K562 (cell line): ENCODE measurements around the gene UBTD1. TPM values are rescaled to one million over a fixed set of nuclear protein-coding genes. Genes with fewer than 3 reads are reported as not detected.

Experiments used
- polyA plus RNA-seq, 8 experiments: library from polyadenylated mRNA; depleted of rRNA in 4 of 8; stranded (reverse) in 5 of 8; unstranded in 3 of 8; fragments of >200 nt; fragmentation: Nextera tagmentation in 2 of 8; fragmentation: Illumina TruSeq in 1 of 8; extraction: Ambion mirVana in 2 of 8; extraction: Trizol in 1 of 8; gene quantifications; 2 replicates each; pipeline versions ENCODE4 v1.2.1 to v1.2.3, GENCODE V29; 2011 to 2014; ENCODE audit warnings: inconsistent platforms in 1 of 8, missing spikeins in 1 of 8
- total RNA-seq, 7 experiments: library from RNA; depleted of rRNA in 6 of 7; stranded (reverse); fragments of >200 nt in 6 of 7; fragmentation: Illumina TruSeq in 2 of 7; extraction: Trizol in 2 of 7; gene quantifications; 2 replicates each; pipeline versions ENCODE4 v1.2.1 to v1.2.3, GENCODE V29; 2011 to 2021; ENCODE audit warnings: low replicate concordance in 1 of 7
- TF ChIP-seq, protein P1 (sequence below): fragments of 450-650 bp; IDR thresholded peaks from 2 replicates; pipeline ENCODE4 v1.6.1; 2016; ENCODE audit warnings: mild to moderate bottlenecking, moderate library complexity
- TF ChIP-seq, protein P2 (sequence below): sonication (generic); formaldehyde crosslinking; IDR thresholded peaks from 2 replicates; pipeline ENCODE4 v1.5.0; 2020; ENCODE audit warnings: missing genetic modification reagents

UBTD1 gene
- total and polyA plus RNA-seq, 9 of the 15 experiments (the other 6 are each of a cell fraction or from before 2014, with no cell fraction given) = 0.08 to 1.6 (median 0.81) TPM; not detected in 1

DNA sequence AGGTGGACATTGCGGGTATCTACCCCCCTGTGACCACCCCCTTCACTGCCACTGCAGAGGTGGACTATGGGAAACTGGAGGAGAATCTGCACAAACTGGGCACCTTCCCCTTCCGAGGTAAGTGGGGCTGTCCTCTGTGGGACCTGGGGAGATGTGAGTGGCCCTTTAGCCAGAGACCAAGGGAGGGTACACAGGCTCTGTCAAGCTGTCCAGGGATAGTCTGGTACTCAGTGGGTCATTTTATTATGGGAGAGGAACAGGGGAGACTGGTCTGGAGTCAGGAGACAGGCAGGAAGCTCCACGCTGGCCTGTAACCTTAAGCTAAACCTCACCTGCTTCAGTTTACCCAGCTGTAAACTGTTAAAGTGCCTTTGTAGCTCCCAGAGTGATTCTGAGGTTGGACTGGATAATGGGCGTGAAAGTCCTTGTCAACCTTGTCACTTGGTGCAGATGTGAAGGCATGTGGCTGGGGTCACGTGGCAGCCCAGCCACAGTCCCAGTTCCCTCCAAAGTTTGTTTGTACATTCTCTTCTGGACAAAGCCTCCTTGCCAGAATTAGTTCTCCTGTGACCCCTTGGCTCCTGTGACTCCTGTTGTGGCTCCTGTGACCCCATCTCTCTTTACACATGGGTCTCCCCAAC, 86.2 kb downstream of the UBTD1 start (continued):
- TF ChIP-seq, protein P1, sequence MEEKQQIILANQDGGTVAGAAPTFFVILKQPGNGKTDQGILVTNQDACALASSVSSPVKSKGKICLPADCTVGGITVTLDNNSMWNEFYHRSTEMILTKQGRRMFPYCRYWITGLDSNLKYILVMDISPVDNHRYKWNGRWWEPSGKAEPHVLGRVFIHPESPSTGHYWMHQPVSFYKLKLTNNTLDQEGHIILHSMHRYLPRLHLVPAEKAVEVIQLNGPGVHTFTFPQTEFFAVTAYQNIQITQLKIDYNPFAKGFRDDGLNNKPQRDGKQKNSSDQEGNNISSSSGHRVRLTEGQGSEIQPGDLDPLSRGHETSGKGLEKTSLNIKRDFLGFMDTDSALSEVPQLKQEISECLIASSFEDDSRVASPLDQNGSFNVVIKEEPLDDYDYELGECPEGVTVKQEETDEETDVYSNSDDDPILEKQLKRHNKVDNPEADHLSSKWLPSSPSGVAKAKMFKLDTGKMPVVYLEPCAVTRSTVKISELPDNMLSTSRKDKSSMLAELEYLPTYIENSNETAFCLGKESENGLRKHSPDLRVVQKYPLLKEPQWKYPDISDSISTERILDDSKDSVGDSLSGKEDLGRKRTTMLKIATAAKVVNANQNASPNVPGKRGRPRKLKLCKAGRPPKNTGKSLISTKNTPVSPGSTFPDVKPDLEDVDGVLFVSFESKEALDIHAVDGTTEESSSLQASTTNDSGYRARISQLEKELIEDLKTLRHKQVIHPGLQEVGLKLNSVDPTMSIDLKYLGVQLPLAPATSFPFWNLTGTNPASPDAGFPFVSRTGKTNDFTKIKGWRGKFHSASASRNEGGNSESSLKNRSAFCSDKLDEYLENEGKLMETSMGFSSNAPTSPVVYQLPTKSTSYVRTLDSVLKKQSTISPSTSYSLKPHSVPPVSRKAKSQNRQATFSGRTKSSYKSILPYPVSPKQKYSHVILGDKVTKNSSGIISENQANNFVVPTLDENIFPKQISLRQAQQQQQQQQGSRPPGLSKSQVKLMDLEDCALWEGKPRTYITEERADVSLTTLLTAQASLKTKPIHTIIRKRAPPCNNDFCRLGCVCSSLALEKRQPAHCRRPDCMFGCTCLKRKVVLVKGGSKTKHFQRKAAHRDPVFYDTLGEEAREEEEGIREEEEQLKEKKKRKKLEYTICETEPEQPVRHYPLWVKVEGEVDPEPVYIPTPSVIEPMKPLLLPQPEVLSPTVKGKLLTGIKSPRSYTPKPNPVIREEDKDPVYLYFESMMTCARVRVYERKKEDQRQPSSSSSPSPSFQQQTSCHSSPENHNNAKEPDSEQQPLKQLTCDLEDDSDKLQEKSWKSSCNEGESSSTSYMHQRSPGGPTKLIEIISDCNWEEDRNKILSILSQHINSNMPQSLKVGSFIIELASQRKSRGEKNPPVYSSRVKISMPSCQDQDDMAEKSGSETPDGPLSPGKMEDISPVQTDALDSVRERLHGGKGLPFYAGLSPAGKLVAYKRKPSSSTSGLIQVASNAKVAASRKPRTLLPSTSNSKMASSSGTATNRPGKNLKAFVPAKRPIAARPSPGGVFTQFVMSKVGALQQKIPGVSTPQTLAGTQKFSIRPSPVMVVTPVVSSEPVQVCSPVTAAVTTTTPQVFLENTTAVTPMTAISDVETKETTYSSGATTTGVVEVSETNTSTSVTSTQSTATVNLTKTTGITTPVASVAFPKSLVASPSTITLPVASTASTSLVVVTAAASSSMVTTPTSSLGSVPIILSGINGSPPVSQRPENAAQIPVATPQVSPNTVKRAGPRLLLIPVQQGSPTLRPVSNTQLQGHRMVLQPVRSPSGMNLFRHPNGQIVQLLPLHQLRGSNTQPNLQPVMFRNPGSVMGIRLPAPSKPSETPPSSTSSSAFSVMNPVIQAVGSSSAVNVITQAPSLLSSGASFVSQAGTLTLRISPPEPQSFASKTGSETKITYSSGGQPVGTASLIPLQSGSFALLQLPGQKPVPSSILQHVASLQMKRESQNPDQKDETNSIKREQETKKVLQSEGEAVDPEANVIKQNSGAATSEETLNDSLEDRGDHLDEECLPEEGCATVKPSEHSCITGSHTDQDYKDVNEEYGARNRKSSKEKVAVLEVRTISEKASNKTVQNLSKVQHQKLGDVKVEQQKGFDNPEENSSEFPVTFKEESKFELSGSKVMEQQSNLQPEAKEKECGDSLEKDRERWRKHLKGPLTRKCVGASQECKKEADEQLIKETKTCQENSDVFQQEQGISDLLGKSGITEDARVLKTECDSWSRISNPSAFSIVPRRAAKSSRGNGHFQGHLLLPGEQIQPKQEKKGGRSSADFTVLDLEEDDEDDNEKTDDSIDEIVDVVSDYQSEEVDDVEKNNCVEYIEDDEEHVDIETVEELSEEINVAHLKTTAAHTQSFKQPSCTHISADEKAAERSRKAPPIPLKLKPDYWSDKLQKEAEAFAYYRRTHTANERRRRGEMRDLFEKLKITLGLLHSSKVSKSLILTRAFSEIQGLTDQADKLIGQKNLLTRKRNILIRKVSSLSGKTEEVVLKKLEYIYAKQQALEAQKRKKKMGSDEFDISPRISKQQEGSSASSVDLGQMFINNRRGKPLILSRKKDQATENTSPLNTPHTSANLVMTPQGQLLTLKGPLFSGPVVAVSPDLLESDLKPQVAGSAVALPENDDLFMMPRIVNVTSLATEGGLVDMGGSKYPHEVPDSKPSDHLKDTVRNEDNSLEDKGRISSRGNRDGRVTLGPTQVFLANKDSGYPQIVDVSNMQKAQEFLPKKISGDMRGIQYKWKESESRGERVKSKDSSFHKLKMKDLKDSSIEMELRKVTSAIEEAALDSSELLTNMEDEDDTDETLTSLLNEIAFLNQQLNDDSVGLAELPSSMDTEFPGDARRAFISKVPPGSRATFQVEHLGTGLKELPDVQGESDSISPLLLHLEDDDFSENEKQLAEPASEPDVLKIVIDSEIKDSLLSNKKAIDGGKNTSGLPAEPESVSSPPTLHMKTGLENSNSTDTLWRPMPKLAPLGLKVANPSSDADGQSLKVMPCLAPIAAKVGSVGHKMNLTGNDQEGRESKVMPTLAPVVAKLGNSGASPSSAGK = peak; percentile 72
- TF ChIP-seq, protein P2, sequence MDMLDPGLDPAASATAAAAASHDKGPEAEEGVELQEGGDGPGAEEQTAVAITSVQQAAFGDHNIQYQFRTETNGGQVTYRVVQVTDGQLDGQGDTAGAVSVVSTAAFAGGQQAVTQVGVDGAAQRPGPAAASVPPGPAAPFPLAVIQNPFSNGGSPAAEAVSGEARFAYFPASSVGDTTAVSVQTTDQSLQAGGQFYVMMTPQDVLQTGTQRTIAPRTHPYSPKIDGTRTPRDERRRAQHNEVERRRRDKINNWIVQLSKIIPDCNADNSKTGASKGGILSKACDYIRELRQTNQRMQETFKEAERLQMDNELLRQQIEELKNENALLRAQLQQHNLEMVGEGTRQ (CRISPR knock-in tag) = peak; percentile 69
